Endodermal cell (in vitro differentiated cells): ENCODE data around the gene C15orf61. TPM values are rescaled to one million over a fixed set of nuclear protein-coding genes. Genes with fewer than 3 reads are reported as not detected.

ENCODE experiments used
- DNase-seq: peaks from one replicate; pipeline ENCODE4 v3.0.0-alpha.2; 2017
- H3K27ac ChIP-seq: 2 replicates; pipeline ENCODE4 v1.5.1; 2013; ENCODE audit warnings: mild to moderate bottlenecking, low read depth, low read length, moderate library complexity
- H3K27me3 ChIP-seq: 2 replicates; pipeline ENCODE4 v1.6.1; 2013; ENCODE audit warnings: mild to moderate bottlenecking, low read length, moderate library complexity; ENCODE audit not compliant: insufficient read depth, control insufficient read depth, poor library complexity, severe bottlenecking
- H3K36me3 ChIP-seq: 2 replicates; pipeline ENCODE4 v1.7.0; 2013; ENCODE audit warnings: mild to moderate bottlenecking, low read length, moderate library complexity; ENCODE audit not compliant: control insufficient read depth, insufficient read depth
- H3K4me1 ChIP-seq: one replicate; pipeline ENCODE4 v1.7.0; 2013; ENCODE audit warnings: low read length; ENCODE audit not compliant: control insufficient read depth, insufficient read depth
- H3K4me3 ChIP-seq: 2 replicates; pipeline ENCODE4 v1.5.1; 2013; ENCODE audit warnings: mild to moderate bottlenecking, low read length, moderate library complexity
- H3K9ac ChIP-seq: 2 replicates; pipeline ENCODE4 v1.6.1; 2013; ENCODE audit warnings: mild to moderate bottlenecking, low read length, moderate library complexity; ENCODE audit not compliant: poor library complexity, severe bottlenecking; ENCODE audit errors: extremely low read depth
- H3K9me3 ChIP-seq: 2 replicates; pipeline ENCODE4 v1.6.1; 2013; ENCODE audit warnings: mild to moderate bottlenecking, low read length, moderate library complexity; ENCODE audit not compliant: control insufficient read depth
- H3K27ac Mint-ChIP-seq: 2 replicates; pipeline ENCODE4 v1.8.0; 2020; ENCODE audit warnings: mixed read lengths
- H3K27me3 Mint-ChIP-seq: 2 replicates; pipeline ENCODE4 v1.8.0; 2021; ENCODE audit warnings: mild to moderate bottlenecking, mixed read lengths; ENCODE audit not compliant: insufficient read depth
- H3K36me3 Mint-ChIP-seq: 2 replicates; pipeline ENCODE4 v1.8.0; 2020; ENCODE audit warnings: low read depth, mixed read lengths
- H3K4me1 Mint-ChIP-seq: 2 replicates; pipeline ENCODE4 v1.8.0; 2020; ENCODE audit warnings: mixed read lengths
- H3K4me3 Mint-ChIP-seq: 2 replicates; pipeline ENCODE4 v1.8.0; 2020; ENCODE audit warnings: mild to moderate bottlenecking, moderate library complexity, mixed read lengths
- H3K9me3 Mint-ChIP-seq: 2 replicates; pipeline ENCODE4 v1.8.0; 2020; ENCODE audit warnings: mild to moderate bottlenecking, mixed read lengths
- WGBS, 2 experiments: methylation state at CpG; one replicate each; pipeline versions ENCODE4 v1.1.5 to v1.1.7; 2013; ENCODE audit warnings: missing lambda C conversion rate in 2 of 2, mixed read lengths in 1 of 2; ENCODE audit not compliant: insufficient coverage in 1 of 2, insufficient read length in 1 of 2; 5-methylcytosine and 5-hydroxymethylcytosine counted together
- total RNA-seq, 2 donors: library from RNA; stranded (reverse); fragmentation: NEBNext Ultra II Directional in 1 of 2; extraction: Animal tissue kit (Norgen Biotek cat#: 25700) in 1 of 2; gene quantifications; 2 replicates in 1 of 2; 3 replicates in 1 of 2; pipeline ENCODE4 v1.2.1, GENCODE V29; 2021
- TF ChIP-seq, protein P1 (sequence below): fragments of 200-600 bp; sonication (generic); conservative IDR thresholded peaks from 2 replicates; pipeline ENCODE4 v1.5.0; 2021; ENCODE audit warnings: antibody characterized with exemption, mild to moderate bottlenecking

The C15orf61 gene
- total RNA-seq, 2 donors from 2014 or later: 3.0 to 3.2 TPM

DNA sequence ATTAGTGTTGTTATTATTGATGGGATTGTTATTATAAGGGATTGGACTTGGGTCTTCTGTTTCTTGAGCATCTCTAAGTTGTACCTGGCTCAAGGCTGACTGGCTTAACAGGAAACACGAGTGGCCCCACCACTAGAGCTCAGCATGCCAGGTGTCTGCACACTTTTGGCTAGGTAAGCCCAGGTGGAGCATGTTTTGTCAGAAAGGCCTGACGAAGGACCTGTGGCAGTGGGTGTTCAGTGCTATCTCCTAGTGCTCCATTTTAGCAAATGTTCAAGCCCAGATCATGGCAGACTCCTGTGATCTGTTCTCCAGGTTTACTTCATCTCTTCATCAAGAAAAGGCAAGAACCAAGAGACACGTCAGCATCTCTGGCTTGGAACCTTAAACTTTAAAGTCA is 24.9 kb downstream of the C15orf61 start:
- H3K4me1 ChIP-seq: peaks cover 8% of the 10 kb centered on the region
- H3K27ac ChIP-seq: no peak overlapping the region
- peaks cover under 1% of the 10 kb centered on the region for H3K36me3 ChIP-seq
- WGBS, 2 experiments: 88 to 92% methylated on average over 3 of the region's 3 CpGs
- H3K4me1 Mint-ChIP-seq: peaks cover 37% of the 10 kb centered on the region
- no peak overlapping the region for H3K4me3 Mint-ChIP-seq
- no peak overlapping the region for H3K27ac Mint-ChIP-seq
- no peaks in the 10 kb centered on the region for H3K9me3 ChIP-seq
- H3K27me3 Mint-ChIP-seq: no peaks in the 10 kb centered on the region
- H3K9ac ChIP-seq: no peak overlapping the region
- H3K9me3 Mint-ChIP-seq: no peaks in the 10 kb centered on the region
- no peak overlapping the region for H3K4me3 ChIP-seq
- TF ChIP-seq, protein P1, sequence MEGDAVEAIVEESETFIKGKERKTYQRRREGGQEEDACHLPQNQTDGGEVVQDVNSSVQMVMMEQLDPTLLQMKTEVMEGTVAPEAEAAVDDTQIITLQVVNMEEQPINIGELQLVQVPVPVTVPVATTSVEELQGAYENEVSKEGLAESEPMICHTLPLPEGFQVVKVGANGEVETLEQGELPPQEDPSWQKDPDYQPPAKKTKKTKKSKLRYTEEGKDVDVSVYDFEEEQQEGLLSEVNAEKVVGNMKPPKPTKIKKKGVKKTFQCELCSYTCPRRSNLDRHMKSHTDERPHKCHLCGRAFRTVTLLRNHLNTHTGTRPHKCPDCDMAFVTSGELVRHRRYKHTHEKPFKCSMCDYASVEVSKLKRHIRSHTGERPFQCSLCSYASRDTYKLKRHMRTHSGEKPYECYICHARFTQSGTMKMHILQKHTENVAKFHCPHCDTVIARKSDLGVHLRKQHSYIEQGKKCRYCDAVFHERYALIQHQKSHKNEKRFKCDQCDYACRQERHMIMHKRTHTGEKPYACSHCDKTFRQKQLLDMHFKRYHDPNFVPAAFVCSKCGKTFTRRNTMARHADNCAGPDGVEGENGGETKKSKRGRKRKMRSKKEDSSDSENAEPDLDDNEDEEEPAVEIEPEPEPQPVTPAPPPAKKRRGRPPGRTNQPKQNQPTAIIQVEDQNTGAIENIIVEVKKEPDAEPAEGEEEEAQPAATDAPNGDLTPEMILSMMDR: no peak
- DNase-seq: no peak
- no peaks in the 10 kb centered on the region for H3K27me3 ChIP-seq
- peaks cover 7% of the 10 kb centered on the region for H3K36me3 Mint-ChIP-seq

DNA sequence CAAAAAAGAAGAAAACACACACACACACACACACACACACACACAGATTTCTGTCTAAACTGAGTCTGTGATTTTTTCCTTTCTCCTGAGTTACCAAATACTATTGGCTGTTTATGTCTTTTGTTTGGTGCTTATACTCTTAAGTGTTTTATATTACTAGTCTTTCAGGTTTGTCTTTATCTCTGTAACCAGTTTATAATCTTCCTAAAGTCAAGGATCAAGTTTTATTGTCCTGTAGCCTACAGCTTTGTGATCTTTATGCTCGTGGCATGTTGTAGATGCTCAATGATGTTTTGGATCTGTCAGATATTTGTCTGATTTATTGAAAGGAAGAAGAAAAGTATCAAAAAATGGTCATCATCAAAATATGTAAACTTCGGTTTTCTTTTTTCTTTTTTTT is 26.1 kb downstream of the C15orf61 start:
- H3K27me3 Mint-ChIP-seq: no peaks in the 10 kb centered on the region

DNA sequence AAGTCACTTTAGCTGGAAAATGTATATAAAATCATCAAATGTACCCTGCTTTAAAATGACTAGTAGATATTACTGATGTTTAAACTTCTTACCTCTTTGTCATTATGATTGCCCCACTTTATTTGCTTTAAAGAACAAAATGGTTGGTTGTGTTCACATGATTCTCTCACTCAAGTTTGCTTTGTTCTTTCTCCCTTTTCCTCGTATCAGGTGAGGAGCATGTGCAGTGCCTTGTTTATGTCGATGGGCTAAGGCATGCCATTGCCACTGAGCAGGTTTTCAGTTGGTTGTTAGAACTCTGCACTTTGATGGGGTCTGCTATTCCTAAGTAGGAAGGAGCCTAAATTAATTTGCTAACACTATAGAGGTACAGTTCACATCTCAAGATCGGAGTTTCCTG is 26.9 kb downstream of the C15orf61 start:
- no peak overlapping the region for H3K4me3 ChIP-seq
- no peak overlapping the region for H3K9ac ChIP-seq
- peaks cover 6% of the 10 kb centered on the region for H3K36me3 ChIP-seq
- no peak for DNase-seq
- TF ChIP-seq, protein P1: no peak
- H3K27me3 ChIP-seq: no peaks in the 10 kb centered on the region
- Mint-ChIP-seq H3K27me3 (no peaks in the 10 kb centered on the region), H3K9me3 (no peaks in the 10 kb centered on the region), H3K4me1 (peaks cover 37% of the 10 kb centered on the region), H3K36me3 (peaks cover 13% of the 10 kb centered on the region), H3K27ac (peak overlapping the region; percentile 10), H3K4me3 (no peak overlapping the region)
- no peaks in the 10 kb centered on the region for H3K9me3 ChIP-seq
- no peak overlapping the region for H3K27ac ChIP-seq
- peaks cover 8% of the 10 kb centered on the region for H3K4me1 ChIP-seq
- 78 to 88% methylated on average over 1 to 3 of the region's 3 CpGs for WGBS, 2 experiments

More for the DNA sequence above, 26.1 kb downstream of the C15orf61 start:
- Histone ChIP-seq H3K27me3 (no peaks in the 10 kb centered on the region), H3K4me3 (no peak overlapping the region), H3K27ac (no peak overlapping the region), H3K9ac (no peak overlapping the region), H3K9me3 (no peaks in the 10 kb centered on the region), H3K36me3 (peaks cover 6% of the 10 kb centered on the region), H3K4me1 (peaks cover 8% of the 10 kb centered on the region)
- H3K4me1 Mint-ChIP-seq: peaks cover 37% of the 10 kb centered on the region
- H3K36me3 Mint-ChIP-seq: peaks cover 13% of the 10 kb centered on the region
- DNase-seq: no peak
- 100% methylated on average over 2 of the region's 2 CpGs; no CpG with 5 or more reads in 1 of the 2 experiments for WGBS, 2 experiments
- TF ChIP-seq, protein P1: no peak
- no peak overlapping the region for H3K27ac Mint-ChIP-seq
- no peak overlapping the region for H3K4me3 Mint-ChIP-seq
- H3K9me3 Mint-ChIP-seq: no peaks in the 10 kb centered on the region
